BLaER1 (cell line): ENCODE measurements around the gene PRDM1.

ENCODE experiments used
- H3K27ac ChIP-seq: shearing (Covaris generic); formaldehyde crosslinking; 2 replicates; pipeline ENCODE4 v1.8.1; 2022
- H3K27me3 ChIP-seq: shearing (Covaris generic); formaldehyde crosslinking; 2 replicates; pipeline ENCODE4 v1.8.1; 2022
- H3K36me3 ChIP-seq: shearing (Covaris generic); formaldehyde crosslinking; 2 replicates; pipeline ENCODE4 v1.8.1; 2022
- H3K4me1 ChIP-seq: shearing (Covaris generic); formaldehyde crosslinking; 2 replicates; pipeline ENCODE4 v1.8.1; 2022
- H3K4me2 ChIP-seq: shearing (Covaris generic); formaldehyde crosslinking; 2 replicates; pipeline ENCODE4 v1.8.1; 2022
- H3K4me3 ChIP-seq: shearing (Covaris generic); formaldehyde crosslinking; 2 replicates; pipeline ENCODE4 v1.8.1; 2022
- H3K9ac ChIP-seq: shearing (Covaris generic); formaldehyde crosslinking; 2 replicates; pipeline ENCODE4 v1.8.1; 2022
- H3K9me3 ChIP-seq: shearing (Covaris generic); formaldehyde crosslinking; 2 replicates; pipeline ENCODE4 v1.8.1; 2022
- H4K20me1 ChIP-seq: shearing (Covaris generic); formaldehyde crosslinking; 2 replicates; pipeline ENCODE4 v1.8.1; 2022
- Cebpa-rat ChIP-seq: shearing (Covaris generic); IDR thresholded peaks from 2 replicates; pipeline ENCODE4 v1.8.1; 2022

Gene PRDM1

GRCh38 chr6:106103728-106104109, 17.6 kb downstream of the PRDM1 start:
- no peak overlapping the region for H3K4me3 ChIP-seq
- no peaks in the 10 kb centered on the region for H3K27me3 ChIP-seq
- H3K4me2 ChIP-seq, result peak overlapping the region; percentile 74
- no peak for TF ChIP-seq Cebpa-rat
- H3K36me3 ChIP-seq, result peaks cover 9% of the 10 kb centered on the region; the same call in 1 of the 2 replicates
- H3K4me1 ChIP-seq, result peaks cover 22% of the 10 kb centered on the region
- H3K9ac ChIP-seq, result no peak overlapping the region
- peaks cover 15% of the 10 kb centered on the region for H3K9me3 ChIP-seq
- no peaks in the 10 kb centered on the region for H4K20me1 ChIP-seq
- 0 out of 2 replicates have a peak overlapping the region, but pooled peaks have one; percentile 5 for H3K27ac ChIP-seq

- TF ChIP-seq Cebpa-rat, result no peak
- Histone ChIP-seq H3K36me3 (peaks cover 9% of the 10 kb centered on the region; the same call in 1 of the 2 replicates), H3K4me1 (peaks cover 17% of the 10 kb centered on the region), H3K4me3 (no peak overlapping the region), H4K20me1 (no peaks in the 10 kb centered on the region), H3K27me3 (no peaks in the 10 kb centered on the region), H3K27ac (no peak overlapping the region), H3K4me2 (peak overlapping the region; percentile 74; the same call in 1 of the 2 replicates), H3K9ac (no peak overlapping the region), H3K9me3 (peaks cover 15% of the 10 kb centered on the region)
These were observed 18.3 kb downstream of the PRDM1 start for GRCh38 chr6:106104476-106104875.

DNA sequence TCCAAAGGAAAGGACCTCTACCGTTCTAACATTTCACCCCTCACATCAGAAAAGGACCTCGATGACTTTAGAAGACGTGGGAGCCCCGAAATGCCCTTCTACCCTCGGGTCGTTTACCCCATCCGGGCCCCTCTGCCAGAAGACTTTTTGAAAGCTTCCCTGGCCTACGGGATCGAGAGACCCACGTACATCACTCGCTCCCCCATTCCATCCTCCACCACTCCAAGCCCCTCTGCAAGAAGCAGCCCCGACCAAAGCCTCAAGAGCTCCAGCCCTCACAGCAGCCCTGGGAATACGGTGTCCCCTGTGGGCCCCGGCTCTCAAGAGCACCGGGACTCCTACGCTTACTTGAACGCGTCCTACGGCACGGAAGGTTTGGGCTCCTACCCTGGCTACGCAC, 18.8 kb downstream of the PRDM1 start:
- peaks cover 17% of the 10 kb centered on the region for H3K4me1 ChIP-seq
- H3K4me2 ChIP-seq, result no peak overlapping the region
- peaks cover 9% of the 10 kb centered on the region; the same call in 1 of the 2 replicates for H3K36me3 ChIP-seq
- H3K9ac ChIP-seq, result no peak overlapping the region
- H4K20me1 ChIP-seq, result no peaks in the 10 kb centered on the region
- no peak overlapping the region for H3K4me3 ChIP-seq
- no peak for TF ChIP-seq Cebpa-rat
- H3K27ac ChIP-seq, result no peak overlapping the region
- peaks cover 15% of the 10 kb centered on the region for H3K9me3 ChIP-seq
- H3K27me3 ChIP-seq, result no peaks in the 10 kb centered on the region

DNA sequence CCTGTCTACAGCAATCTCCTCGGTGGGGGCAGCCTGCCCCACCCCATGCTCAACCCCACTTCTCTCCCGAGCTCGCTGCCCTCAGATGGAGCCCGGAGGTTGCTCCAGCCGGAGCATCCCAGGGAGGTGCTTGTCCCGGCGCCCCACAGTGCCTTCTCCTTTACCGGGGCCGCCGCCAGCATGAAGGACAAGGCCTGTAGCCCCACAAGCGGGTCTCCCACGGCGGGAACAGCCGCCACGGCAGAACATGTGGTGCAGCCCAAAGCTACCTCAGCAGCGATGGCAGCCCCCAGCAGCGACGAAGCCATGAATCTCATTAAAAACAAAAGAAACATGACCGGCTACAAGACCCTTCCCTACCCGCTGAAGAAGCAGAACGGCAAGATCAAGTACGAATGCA, 19.4 kb downstream of the PRDM1 start:
- no peaks in the 10 kb centered on the region for H4K20me1 ChIP-seq
- no peak overlapping the region for H3K4me2 ChIP-seq
- peaks cover 15% of the 10 kb centered on the region for H3K9me3 ChIP-seq

DNA sequence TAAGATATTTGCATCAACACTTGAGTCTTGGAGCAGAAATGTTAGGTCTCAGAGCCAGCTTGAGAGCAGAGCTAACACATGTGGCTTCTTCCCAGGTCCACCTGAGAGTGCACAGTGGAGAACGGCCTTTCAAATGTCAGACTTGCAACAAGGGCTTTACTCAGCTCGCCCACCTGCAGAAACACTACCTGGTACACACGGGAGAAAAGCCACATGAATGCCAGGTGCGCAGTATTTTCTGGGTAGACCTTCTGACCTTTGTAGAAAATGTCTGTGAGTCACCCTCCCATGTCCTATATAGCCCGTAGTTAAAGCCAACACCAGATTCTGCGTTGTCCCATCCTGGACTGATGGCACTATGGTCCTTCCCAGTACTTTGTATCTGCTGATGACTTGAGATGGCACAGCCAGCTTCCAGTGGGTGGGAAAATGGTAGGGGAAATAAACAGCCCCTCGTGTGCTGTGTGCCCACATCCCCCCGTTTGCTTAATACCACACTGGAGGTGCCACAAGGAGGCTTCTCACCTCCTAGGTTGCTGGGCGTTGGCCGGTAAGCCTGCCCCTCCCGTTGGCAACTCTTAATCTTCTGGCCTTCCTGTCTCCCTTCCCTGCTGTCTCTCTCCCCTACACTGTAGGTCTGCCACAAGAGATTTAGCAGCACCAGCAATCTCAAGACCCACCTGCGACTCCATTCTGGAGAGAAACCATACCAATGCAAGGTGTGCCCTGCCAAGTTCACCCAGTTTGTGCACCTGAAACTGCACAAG, 20.3 kb downstream of the PRDM1 start:
- Histone ChIP-seq H3K4me1 (peaks cover 17% of the 10 kb centered on the region), H4K20me1 (no peaks in the 10 kb centered on the region), H3K27ac (no peak overlapping the region), H3K9me3 (peaks cover 15% of the 10 kb centered on the region), H3K27me3 (no peaks in the 10 kb centered on the region), H3K4me2 (no peak overlapping the region), H3K9ac (no peak overlapping the region), H3K36me3 (peaks cover 9% of the 10 kb centered on the region; the same call in 1 of the 2 replicates), H3K4me3 (no peak overlapping the region)
- TF ChIP-seq Cebpa-rat, result no peak

More for the DNA sequence above, 19.4 kb downstream of the PRDM1 start:
- H3K9ac ChIP-seq, result no peak overlapping the region
- H3K27me3 ChIP-seq, result no peaks in the 10 kb centered on the region
- peaks cover 17% of the 10 kb centered on the region for H3K4me1 ChIP-seq
- no peak for TF ChIP-seq Cebpa-rat
- H3K36me3 ChIP-seq, result peaks cover 9% of the 10 kb centered on the region; the same call in 1 of the 2 replicates
- no peak overlapping the region for H3K27ac ChIP-seq
- H3K4me3 ChIP-seq, result no peak overlapping the region

DNA sequence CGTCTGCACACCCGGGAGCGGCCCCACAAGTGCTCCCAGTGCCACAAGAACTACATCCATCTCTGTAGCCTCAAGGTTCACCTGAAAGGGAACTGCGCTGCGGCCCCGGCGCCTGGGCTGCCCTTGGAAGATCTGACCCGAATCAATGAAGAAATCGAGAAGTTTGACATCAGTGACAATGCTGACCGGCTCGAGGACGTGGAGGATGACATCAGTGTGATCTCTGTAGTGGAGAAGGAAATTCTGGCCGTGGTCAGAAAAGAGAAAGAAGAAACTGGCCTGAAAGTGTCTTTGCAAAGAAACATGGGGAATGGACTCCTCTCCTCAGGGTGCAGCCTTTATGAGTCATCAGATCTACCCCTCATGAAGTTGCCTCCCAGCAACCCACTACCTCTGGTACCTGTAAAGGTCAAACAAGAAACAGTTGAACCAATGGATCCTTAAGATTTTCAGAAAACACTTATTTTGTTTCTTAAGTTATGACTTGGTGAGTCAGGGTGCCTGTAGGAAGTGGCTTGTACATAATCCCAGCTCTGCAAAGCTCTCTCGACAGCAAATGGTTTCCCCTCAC, 21.0 kb downstream of the PRDM1 start:
- no peaks in the 10 kb centered on the region for H3K27me3 ChIP-seq
- H3K4me2 ChIP-seq, result no peak overlapping the region
- no peak overlapping the region for H3K4me3 ChIP-seq
- peaks cover 9% of the 10 kb centered on the region; the same call in 1 of the 2 replicates for H3K36me3 ChIP-seq
- H3K27ac ChIP-seq, result no peak overlapping the region
- no peaks in the 10 kb centered on the region for H4K20me1 ChIP-seq
- peaks cover 19% of the 10 kb centered on the region for H3K4me1 ChIP-seq
- H3K9ac ChIP-seq, result no peak overlapping the region
- TF ChIP-seq Cebpa-rat, result no peak
- peaks cover 15% of the 10 kb centered on the region for H3K9me3 ChIP-seq

DNA sequence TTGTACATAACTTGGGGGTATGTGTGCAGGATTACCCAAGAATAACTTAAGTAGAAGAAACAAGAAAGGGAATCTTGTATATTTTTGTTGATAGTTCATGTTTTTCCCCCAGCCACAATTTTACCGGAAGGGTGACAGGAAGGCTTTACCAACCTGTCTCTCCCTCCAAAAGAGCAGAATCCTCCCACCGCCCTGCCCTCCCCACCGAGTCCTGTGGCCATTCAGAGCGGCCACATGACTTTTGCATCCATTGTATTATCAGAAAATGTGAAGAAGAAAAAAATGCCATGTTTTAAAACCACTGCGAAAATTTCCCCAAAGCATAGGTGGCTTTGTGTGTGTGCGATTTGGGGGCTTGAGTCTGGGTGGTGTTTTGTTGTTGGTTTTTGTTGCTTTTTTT, 22.0 kb downstream of the PRDM1 start:
- Histone ChIP-seq H3K27me3 (no peaks in the 10 kb centered on the region), H3K9ac (no peak overlapping the region), H3K4me2 (no peak overlapping the region), H4K20me1 (no peaks in the 10 kb centered on the region), H3K9me3 (peaks cover 15% of the 10 kb centered on the region), H3K4me1 (peaks cover 24% of the 10 kb centered on the region), H3K4me3 (no peak overlapping the region), H3K27ac (no peak overlapping the region), H3K36me3 (peaks cover 9% of the 10 kb centered on the region; the same call in 1 of the 2 replicates)
- TF ChIP-seq Cebpa-rat, result no peak

DNA sequence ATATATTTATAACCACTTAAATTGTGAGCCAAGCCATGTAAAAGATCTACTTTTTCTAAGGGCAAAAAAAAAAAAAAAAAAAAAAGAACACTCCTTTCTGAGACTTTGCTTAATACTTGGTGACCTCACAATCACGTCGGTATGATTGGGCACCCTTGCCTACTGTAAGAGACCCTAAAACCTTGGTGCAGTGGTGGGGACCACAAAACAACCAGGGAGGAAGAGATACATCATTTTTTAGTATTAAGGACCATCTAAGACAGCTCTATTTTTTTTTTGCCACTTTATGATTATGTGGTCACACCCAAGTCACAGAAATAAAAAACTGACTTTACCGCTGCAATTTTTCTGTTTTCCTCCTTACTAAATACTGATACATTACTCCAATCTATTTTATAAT, 22.9 kb downstream of the PRDM1 start:
- peaks cover 22% of the 10 kb centered on the region for H3K4me1 ChIP-seq
- H4K20me1 ChIP-seq, result no peaks in the 10 kb centered on the region
- H3K27me3 ChIP-seq, result no peaks in the 10 kb centered on the region
- peaks cover 9% of the 10 kb centered on the region; the same call in 1 of the 2 replicates for H3K36me3 ChIP-seq
- H3K9me3 ChIP-seq, result peaks cover 15% of the 10 kb centered on the region
- H3K4me3 ChIP-seq, result no peak overlapping the region
- no peak for TF ChIP-seq Cebpa-rat
- H3K27ac ChIP-seq, result no peak overlapping the region
- H3K9ac ChIP-seq, result no peak overlapping the region
- no peak overlapping the region for H3K4me2 ChIP-seq

GRCh38 chr6:106110164-106110826, 24.2 kb downstream of the PRDM1 start:
- TF ChIP-seq Cebpa-rat, result no peak
- Histone ChIP-seq H3K4me1 (peaks cover 28% of the 10 kb centered on the region), H3K9ac (no peak overlapping the region), H3K4me3 (no peak overlapping the region), H3K4me2 (no peak overlapping the region), H3K27ac (no peak overlapping the region), H3K36me3 (peaks cover 6% of the 10 kb centered on the region; the same call in 1 of the 2 replicates), H3K9me3 (peaks cover 9% of the 10 kb centered on the region), H3K27me3 (no peaks in the 10 kb centered on the region), H4K20me1 (no peaks in the 10 kb centered on the region)

GRCh38 chr6:106112433-106112832, 26.3 kb downstream of the PRDM1 start:
- Histone ChIP-seq H3K9ac (no peak overlapping the region), H3K4me1 (peaks cover 42% of the 10 kb centered on the region), H3K27me3 (no peaks in the 10 kb centered on the region), H3K27ac (no peak overlapping the region), H3K9me3 (no peaks in the 10 kb centered on the region), H3K4me3 (no peak overlapping the region), H4K20me1 (no peaks in the 10 kb centered on the region), H3K4me2 (peak overlapping the region; percentile 11), H3K36me3 (no peaks in the 10 kb centered on the region)
- TF ChIP-seq Cebpa-rat, result no peak
